COLO668 (cell line): ENCODE measurements around the gene AFDN.
"Not testable (repeated sequence)": the region's sequence is repeated elsewhere in the genome, so short reads cannot be mapped to it uniquely, and the experiment has no call there.

ENCODE experiments used
- DNase-seq: peaks from one replicate; lab custom pipeline; 2025; ENCODE audit not compliant: unreplicated experiment; lab: John Stamatoyannopoulos, UW

Gene AFDN

DNA sequence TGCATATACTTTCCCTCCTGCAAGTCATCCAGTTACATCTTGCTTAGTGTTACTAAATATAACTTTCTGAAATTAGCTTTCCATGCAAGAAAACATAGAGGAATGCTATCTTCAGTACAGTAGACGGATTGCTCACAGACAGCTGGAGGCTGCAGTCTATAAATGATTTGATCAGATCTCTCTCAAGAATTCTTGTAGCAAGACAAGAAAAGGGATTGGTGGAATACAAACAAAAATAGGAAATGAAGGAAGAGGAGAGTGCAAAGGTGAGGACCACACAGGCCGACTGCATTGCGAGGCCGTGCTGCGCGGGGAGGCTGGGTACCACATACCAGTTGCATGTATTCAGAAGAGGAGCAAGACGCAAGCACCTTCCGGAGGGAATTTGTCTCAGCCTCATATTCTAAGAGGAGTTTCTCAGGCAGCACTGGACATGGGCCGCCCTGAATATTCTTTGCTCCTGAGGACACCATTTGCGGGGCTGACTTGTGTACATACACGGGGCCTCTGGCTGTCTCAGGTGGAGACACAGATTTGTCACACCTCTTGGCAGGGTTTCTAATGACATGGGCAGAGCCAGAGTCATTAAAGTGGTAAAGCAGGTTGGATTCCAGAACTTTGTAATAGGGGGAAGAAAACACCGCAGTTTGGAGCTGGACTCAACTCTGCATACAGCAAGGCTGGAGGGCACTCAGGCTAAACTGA, 148.1 kb downstream of the AFDN start:
- no peak for DNase-seq

DNA sequence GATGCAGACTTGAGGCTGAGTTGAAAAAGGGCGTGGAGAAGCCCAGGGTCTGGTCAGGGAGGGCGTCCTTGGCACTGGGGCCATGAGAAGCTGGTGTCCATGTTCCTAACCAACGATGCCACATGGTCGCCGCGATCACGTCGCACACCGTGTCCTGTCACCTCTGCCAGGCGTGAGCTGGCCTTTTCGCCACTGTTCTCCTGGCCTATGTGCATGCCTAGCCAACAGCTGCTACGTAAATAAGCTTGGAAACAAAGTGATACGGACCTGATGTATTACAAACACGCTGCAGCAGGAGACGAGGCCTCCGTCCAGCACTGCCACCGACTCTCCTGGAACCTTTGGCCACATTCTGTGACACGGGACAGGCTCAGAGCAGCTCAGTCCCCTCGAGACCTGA, 148.7 kb downstream of the AFDN start:
- no peak for DNase-seq

DNA sequence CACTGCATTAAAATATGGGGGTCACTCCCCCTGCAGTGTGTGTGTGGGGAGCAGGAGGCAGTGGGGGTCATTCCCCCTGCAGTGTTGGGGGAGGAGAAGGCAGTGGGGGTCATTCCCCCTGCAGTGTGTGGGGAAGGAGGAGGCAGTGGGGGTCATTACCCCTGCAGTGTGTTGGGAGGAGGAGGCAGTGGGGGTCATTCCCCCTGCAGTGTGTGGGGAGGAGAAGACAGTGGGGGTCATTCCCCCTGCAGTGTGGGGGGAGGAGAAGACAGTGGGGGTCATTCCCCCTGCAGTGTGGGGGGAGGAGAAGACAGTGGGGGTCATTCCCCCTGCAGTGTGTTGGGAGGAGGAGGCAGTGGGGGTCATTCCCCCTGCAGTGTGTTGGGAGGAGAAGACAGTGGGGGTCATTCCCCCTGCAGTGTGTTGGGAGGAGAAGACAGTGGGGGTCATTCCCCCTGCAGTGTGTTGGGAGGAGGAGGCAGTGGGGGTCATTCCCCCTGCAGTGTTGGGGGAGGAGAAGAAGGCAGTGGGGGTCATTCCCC, 149.5 kb downstream of the AFDN start:
- not testable (repeated sequence) for DNase-seq

DNA sequence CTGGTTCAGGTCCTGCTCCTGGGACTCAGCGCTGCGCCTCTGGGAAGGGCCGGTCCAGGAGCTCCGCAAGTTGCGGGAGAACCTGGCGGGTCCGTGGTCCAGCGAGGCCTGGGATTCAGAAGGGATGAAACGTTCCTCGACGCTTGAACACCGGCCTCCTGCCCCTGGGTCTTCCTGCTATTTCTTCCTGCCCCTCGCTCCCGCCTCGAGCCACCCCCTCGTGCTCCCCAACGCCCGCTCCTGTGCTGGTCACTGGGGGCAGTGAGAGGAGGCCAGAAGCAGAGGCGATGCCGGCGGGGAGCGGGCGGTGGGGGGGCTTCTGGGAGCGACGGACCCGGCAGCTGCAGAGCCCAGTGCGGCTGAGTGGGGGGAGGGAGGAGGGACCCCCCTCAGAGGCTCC, 150.0 kb downstream of the AFDN start:
- DNase-seq = no peak

DNA sequence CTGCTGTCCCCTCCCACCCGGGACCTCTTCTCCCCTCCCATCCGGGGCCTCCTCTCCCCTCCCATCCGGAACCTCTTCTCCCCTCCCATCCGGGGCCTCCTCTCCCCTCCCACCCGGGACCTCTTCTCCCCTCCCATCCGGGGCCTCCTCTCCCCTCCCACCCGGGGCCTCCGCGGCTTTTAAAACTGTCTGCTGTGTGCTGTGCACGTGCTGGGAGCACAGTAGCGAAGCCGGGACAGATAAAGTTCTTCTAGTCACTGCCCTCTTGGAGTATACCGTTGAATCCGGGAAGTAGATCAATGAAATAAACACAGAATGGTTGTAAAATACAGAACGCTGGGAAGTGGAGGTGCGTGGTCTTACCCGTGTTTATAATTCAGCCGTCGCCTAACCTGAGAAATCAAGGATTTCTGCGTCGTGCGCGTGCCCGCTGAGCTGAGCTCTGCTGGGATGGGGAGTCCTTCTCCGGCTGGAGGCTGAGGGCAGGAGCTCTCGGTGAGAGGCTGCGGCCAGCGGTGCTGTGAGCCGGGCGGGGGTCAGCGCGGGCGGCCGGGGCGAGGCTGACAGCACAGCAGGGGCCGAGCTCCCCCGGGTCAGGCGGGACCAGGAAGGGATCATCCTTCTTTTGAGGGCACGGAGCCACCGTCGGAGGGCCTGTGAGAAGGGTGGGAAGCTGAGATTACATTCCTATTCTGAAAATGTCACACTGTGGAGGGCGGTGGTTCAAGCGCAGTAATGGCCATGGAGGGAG, 151.2 kb downstream of the AFDN start:
- DNase-seq = no peak

DNA sequence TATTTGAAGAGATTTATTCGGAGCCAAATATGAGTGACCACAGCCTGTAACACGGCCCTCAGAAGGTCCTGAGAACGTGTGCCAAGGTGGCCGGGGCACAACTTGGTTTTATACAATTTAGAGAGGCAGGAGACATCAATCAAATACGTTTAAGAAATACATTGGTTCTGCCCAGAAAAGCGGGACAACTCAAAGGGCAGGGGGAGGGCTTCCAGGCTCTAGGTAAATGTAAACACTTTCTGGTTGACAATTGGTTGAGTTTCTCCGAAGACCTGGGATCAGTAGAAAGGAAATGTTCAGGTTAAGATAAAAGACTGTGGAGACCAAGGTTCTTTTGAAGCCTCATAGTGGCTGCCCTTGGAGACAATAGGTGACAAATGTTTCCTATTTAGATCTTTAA, 151.9 kb downstream of the AFDN start:
- no peak for DNase-seq

DNA sequence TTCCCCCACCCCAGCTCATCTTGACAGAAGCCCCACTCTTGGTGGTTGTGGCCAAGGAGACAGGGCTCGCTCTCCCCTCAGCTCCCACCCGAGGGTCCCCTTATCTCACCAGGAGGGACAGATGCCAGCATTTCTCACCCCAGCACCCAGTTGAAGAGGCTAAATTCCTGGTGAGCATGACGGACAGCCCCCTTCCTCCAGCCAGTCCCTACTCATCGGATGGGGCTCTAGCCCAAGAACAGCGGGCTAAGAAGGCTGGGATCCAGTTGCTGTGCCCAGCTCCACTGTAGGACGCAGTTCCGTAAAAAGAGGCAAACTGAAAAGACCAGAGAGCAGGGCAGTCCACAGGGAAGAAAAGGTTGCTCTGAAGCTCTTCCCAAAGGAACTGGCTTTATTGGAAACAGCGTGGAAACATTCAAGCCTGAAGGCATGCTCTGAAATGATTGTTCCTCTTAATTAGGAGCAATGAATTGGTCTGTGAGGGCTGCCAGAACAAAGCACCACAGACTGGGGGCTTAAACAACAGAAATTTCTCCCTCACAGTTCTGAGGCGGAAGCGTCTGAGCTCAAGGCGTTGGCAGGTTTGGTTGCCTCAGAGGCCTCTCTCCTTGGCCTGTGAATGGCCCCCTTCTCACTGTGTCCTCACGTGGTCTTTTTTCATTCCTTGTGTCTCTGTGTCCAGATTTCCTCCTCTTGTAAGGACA, 152.9 kb downstream of the AFDN start:
- no peak for DNase-seq

DNA sequence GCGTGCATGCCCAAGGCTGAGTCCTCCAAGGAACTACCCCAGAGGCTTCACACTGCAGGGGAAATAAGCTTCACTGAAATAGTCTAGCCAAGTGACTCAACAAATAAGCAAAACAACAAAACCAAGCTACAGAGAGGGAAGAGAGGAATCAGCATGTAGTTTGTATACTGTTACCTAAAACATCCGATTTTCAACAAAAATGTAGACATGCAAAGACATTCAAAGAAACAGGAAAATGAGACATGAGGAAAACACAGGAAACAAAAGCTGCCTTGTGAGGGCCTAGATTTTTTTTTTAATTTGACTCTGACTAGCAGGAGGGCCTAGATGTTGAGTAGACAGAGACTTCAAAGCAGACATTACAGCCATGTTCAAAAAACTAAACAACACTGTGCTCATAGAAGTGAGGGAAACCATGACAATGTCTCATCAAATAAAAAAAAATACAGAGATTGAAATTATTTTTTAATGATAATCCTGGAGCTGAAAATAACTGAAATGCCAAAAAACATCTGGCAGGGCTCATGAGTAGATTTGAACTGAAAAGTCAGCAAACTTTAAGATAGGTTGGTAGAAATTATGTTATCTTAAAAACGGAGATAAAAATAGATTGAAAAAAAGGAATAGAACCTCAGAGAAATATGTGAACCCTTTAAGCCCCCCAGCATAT, 154.3 kb downstream of the AFDN start:
- no peak for DNase-seq

DNA sequence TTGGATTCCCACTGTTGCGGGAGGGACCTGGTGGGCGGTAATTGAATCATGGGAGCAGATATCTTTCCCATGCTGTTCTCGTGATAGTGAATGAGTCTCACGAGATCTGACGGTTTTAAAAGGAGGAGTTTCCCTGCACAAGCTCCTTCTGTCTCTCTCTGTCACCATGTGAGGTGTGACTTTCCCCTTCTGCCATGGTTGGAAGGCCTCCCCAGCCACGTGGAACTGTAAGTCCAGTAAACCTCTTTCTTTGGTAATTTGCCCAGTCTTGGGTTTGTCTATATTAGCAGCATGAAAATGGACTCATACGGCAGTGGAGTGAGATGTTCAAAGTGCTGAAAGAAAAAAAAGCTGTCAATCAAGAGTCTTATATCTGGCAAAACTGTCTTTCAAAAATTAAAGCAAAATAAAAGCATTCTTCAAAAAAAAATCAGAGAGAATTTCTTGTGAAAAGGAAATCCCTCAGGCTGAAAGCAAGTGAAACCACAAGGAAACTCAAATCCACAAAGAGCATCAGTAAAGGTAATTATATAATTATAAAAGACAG, 155.3 kb downstream of the AFDN start:
- DNase-seq = no peak

DNA sequence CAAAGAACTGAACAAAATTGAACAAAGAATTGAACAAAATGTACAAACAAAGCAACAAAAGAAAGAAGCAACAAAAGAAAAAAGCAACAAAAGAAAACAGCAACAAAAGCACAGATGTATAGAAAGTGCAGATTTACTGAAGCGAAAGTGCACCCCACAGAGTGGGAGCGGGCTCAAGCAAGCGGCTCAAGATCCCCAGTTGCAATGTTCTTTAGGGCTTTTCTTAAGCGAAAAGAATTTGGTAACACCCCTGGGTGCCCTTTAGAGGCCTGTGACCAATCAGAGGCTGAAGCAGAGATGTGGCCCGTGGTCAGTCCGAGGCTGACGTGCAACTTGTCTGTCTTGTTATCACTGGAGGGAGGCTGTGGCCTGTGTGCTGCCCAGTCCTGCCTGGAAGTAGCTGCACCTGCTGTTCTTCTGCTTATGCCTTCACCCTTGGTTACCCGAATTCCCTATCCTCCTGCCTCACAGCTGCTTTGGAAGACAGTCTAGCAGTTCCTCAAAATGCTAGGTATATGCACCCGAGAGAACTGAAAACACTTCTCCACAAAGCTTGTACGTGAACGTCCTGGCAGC, 157.5 kb downstream of the AFDN start:
- no peak for DNase-seq

DNA sequence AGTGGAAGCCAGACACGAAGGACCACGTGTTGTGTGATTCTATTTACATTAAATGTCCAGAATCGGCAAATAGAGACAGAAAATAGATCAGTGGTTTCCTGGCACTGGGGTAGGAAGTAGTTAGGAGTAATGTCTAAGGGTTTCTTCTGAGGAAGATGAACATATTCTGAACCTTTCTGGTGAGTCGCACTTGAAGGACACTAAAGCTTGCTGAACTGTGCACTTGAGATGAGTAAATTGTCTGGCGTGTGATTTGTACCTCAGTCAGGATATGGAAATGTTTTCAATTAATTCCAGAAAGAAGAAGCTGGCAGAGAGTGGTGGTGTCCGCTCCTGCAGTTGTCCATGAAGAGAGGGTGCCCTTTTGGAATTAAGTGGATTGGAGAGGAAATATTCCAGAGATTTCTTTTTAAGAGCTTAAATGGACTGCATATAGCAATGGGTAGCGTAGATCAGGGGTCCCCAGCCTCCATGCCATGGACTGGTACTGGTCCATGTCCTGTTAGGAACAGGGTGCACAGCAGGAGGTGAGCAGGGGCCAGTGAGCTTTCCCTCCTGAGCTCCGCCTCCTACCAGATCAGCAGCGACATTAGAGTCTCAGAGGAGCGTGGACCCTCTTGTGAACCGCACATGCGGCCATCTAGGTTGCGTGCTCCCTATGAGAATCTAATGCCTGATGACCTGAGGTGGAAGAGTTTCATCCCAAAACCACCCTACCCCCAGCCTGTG, 158.3 kb downstream of the AFDN start:
- DNase-seq = no peak

DNA sequence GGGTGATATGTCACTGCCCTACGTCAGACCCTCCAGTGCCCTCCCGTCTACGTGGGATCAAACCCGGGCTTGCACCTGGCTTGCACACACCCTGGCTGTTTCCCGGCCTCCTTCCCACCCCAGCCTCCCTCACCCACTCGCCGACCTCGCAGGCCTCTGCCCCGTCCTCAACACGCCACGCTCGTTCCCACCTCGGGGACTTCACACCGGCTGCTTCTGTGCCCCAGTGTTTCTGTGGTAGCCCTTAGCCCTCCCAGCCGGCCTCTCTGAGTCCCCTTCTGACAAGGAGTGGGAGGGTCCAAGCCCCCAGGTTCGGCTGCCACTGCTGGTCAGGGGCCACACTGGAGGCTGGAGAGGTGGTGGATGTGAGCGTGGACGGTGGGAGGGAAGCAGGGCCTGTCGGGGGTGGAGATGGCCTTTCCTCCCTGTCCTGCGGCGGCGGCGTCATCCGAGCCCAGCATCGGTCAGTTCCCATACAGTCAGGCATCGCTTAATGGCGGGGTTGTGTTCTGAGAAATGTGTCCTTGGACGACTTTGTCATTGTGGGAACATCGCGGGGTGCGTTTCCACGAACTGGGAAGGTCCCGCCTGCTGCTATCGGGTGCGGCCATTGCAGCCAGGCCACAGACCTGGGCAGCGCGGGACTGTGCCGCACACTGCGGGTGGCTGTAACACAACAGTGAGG, 159.3 kb downstream of the AFDN start:
- DNase-seq = no peak

DNA sequence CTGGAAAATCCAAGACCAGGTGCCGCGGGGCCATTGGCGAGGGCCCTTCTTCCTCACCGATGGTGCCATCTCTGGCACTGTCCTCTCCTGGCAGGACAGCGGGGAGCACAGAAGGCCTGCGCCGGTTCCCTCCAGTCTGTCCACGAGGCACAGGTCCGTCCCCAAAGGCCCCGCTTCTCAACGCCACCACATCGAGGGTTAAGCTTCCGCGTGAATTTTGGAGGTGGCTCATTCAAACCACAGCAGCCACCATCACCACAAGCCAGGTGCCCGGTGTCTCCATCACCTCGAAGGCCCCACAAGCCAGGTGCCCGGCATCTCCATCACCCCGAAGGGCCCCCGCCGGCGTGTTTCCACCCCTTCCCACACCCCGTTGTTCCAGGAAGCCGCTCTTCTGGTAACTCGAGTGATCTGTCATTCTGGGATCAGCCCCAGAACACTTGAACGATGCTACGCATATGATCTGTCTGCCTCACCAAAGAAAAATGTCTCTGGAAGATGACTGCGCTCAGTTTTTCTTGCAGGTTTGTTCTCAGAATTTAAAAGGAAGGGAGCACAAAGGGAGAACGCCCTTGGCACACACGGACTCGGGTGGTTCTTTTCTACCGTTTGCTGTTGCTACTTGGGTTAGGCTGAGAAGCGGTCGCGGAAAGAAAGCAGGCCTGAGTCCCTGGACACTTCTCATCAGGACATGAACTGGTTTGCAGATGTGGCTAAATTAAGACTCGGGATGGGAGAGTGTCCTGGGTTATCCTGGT, 160.9 kb downstream of the AFDN start:
- DNase-seq = no peak

DNA sequence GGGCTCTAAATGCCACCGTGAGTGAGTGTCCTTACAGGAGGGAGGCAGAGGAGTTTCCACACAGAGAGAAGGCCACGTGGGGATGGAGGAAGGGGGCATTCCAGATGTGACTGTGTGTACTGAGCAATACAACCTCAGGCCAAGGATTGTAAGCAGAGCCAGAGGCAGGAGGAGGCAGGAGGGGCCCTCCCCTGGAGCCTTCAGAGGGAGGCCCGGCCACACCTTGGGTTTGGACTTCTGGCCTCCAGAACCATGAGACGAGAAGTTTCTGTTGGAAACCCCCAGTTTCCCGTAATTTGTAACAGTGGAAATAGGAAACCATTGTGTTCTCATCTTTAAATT, 161.4 kb downstream of the AFDN start:
- DNase-seq = no peak

DNA sequence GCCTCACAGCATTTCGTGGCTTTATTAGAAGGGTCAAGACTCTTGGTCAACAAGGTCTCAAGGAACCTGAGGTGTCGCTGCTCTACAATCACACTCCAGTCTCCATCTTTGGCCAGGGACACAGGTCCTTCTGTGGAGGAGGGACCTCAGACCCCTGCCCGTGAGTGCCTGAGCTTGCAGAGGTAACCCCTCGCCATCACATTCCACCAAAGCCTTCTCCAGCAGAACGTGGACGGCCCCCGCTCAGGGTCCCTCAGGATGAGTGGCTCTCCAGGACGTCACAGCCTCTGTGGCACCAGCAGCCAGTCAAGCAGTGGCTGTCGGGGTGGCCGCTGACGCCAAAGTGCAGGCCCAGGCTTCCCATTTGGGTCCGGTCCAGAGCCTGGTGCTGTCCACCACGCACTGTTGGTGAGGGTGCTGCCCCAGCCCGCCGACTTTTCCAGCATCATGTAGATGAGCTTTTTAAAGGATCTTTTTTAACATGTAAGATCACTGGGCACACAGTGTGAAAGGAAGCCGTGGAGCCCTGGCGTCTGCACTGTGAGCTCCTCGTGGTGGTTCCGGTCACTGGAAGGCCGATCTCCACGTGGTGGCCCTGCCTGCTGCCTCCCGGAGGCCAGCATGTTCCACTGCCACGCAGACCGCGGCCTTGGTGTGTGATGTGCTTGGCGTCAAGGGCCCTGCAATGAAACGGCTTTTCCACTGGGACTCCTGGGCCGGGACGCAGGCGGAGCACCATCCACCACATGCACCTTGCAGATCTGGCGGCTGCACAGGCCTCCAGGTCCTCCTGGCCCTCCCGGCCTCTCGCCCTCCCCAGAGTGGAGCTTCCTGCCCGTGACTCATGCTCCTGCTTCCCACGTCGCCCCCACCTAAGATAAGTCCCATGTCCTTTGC, 162.5 kb downstream of the AFDN start:
- DNase-seq = no peak

DNA sequence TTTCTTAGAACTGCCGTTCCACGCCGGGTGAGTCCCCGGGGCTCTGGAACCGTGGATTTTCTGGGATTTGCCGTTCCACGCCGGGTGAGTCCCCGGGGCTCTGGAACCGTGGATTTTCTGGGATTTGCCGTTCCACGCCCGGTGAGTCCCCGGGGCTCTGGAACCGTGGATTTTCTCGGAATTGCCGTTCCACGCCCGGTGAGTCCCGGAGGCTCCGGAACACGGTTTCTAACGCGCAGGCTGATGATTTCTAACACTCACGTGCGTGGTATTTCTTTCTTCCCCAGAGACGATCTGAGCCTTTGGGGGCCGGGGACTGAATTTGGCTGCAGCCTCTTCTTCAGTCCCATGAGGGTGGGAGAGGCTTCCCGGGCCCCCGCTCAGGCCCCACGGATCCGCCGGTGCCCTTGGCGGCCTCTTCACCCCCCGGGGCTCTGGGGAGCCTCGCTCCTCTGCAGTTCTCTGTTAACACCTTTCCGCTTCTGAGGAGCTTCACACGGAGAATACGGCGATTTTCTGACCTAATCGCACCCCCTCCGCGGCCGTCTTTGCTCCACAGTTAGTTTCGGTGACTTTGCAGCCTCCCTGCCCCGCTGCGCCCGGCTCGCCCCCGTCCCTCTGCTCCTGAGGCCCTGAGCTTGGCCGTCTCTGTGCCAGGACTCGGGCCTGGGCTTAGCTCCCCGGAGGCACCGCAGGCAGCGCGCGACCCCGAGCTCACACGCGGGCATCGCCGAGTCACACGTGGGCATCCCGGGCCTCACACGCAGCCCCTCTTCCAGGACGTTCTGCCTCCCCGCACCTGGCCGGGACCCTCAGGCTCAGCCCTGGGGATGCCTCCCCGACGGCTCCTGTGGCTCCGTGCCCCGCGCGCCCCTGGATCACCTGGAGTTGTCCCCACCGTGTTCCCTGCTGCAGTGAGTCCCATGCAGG, 163.6 kb downstream of the AFDN start:
- no peak for DNase-seq

DNA sequence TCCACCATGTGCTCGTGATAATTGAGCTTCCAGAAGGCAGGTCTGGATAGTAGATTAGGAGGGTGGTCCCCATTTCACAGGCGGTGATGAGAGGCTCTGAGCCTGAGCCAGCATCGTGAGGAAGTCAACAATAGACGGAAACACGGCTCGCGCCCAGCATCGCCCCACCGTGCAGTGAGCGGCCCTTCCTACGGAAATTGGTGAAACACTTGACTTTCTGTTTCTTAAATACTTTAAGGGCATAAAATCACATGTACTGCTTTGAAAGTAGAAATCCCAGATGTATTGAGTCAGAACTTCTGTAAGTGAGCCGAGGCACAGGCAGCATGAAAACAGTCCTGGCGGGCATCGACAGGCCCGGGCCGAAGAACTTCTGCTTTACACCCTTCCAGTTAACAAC, 166.5 kb downstream of the AFDN start:
- DNase-seq = no peak
